Fibroblast of the conjunctiva (primary cell): ENCODE measurements around the gene FCHSD2.

Experiments
- DNase-seq: peaks from one replicate; pipeline ENCODE4 v3.0.0-alpha.2; 2010; ENCODE audit warnings: low read depth

FCHSD2 gene

GRCh38 chr11:72969894-72970335 lies 172.2 kb downstream of the FCHSD2 start:
- peak; percentile 60 for DNase-seq

- DNase-seq: no peak
These were observed 173.7 kb downstream of the FCHSD2 start for GRCh38 chr11:72968390-72968789.

- DNase-seq: no peak
These were observed 176.4 kb downstream of the FCHSD2 start for GRCh38 chr11:72965672-72966071.

GRCh38 chr11:72962717-72963116 lies 179.4 kb downstream of the FCHSD2 start:
- no peak for DNase-seq

- DNase-seq: peak; percentile 71
These were observed 180.0 kb downstream of the FCHSD2 start for GRCh38 chr11:72962084-72962483.

- DNase-seq: no peak
These were observed 182.0 kb downstream of the FCHSD2 start for GRCh38 chr11:72959998-72960731.

- no peak for DNase-seq
These were observed 183.3 kb downstream of the FCHSD2 start for GRCh38 chr11:72958791-72959190.

- no peak for DNase-seq
These were observed 186.7 kb downstream of the FCHSD2 start for GRCh38 chr11:72955466-72955865.

GRCh38 chr11:72954860-72955259 lies 187.3 kb downstream of the FCHSD2 start:
- DNase-seq: no peak

- no peak for DNase-seq
These were observed 188.5 kb downstream of the FCHSD2 start for GRCh38 chr11:72953637-72954036.

GRCh38 chr11:72951888-72952287 lies 190.2 kb downstream of the FCHSD2 start:
- no peak for DNase-seq

GRCh38 chr11:72951193-72951592 lies 190.9 kb downstream of the FCHSD2 start:
- peak; percentile 32 for DNase-seq

GRCh38 chr11:72950685-72951084 lies 191.4 kb downstream of the FCHSD2 start:
- DNase-seq: no peak

- DNase-seq: no peak
These were observed 194.9 kb downstream of the FCHSD2 start for GRCh38 chr11:72947229-72947628.

GRCh38 chr11:72943664-72944063 lies 198.5 kb downstream of the FCHSD2 start:
- DNase-seq: no peak

- DNase-seq: no peak
These were observed 201.7 kb downstream of the FCHSD2 start for GRCh38 chr11:72940417-72940816.

- no peak for DNase-seq
These were observed 203.1 kb downstream of the FCHSD2 start for GRCh38 chr11:72939031-72939430.

GRCh38 chr11:72937439-72937838 lies 204.7 kb downstream of the FCHSD2 start:
- DNase-seq: no peak

- DNase-seq: no peak
These were observed 206.4 kb downstream of the FCHSD2 start for GRCh38 chr11:72935700-72936099.

GRCh38 chr11:72932132-72932570 lies 210.0 kb downstream of the FCHSD2 start:
- no peak for DNase-seq

GRCh38 chr11:72930008-72930407 lies 212.1 kb downstream of the FCHSD2 start:
- DNase-seq: peak; percentile 8

- DNase-seq: no peak
These were observed 212.9 kb downstream of the FCHSD2 start for GRCh38 chr11:72929256-72929655.

- no peak for DNase-seq
These were observed 214.7 kb downstream of the FCHSD2 start for GRCh38 chr11:72927380-72927779.

- DNase-seq: no peak
These were observed 216.0 kb downstream of the FCHSD2 start for GRCh38 chr11:72926076-72926475.
